HG02642 (cell line): Measurements from ENCODE around the gene EGFLAM.
A peak's percentile ranks its signal among the peaks of the same experiment; 100 is the strongest.

Experiments used
- ATAC-seq: cut with Tn5 transposase; IDR thresholded peaks from one replicate; pipeline ENCODE4 v1.9.1; 2021; ENCODE audit warnings: mild to moderate bottlenecking; ENCODE audit not compliant: unreplicated experiment, poor library complexity

EGFLAM gene

DNA sequence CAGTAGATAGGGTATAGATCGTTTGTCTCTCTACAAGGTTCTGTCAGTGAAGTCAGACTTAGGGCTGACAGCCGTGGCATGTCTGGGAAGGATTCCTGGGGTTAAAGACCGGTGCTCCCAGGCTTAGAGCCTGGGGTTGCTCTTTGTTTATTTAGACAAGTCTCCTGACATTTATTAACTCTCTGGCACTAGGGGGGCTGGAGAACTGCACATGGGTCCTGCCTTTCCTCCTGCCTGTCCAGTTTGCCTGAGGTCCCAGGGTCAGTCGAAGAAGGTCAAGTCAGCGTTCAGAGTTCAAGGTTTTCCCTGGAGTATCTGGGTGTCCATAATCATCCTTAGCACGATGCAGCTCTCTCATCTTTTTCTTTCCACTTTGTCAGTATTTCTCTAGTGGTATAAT, 5.6 kb downstream of the EGFLAM start:
- no peak for ATAC-seq

DNA sequence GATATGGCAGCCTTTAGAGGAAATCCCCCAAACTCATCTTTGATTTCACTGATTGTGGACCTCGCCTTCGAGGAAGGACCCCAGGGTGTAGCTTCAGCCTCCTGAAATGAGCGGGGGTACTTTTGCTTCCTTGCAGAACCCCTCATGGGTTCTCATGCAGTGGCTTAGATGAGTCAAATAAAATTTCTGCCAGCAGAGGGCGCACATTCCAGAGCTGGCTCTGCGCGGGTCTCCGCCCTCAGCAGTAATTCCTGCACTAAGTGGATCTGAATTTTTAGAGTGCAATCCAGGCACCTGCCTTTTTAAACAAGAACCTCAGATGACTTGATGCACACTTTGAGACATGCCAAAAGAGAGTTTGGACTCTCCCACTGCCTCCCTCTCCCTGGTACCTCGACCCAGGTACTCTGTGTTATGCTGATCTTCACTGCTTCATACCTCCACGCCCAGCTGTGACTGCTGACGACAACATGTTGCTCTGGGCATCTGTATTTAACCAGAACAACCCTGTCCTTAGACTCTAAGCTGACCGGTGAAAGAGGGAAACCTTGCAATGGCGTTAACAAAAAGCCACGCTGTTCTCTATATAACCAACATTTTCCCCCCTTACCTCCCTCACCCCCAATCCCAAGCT, 7.3 kb downstream of the EGFLAM start:
- ATAC-seq, result peak; percentile 94

DNA sequence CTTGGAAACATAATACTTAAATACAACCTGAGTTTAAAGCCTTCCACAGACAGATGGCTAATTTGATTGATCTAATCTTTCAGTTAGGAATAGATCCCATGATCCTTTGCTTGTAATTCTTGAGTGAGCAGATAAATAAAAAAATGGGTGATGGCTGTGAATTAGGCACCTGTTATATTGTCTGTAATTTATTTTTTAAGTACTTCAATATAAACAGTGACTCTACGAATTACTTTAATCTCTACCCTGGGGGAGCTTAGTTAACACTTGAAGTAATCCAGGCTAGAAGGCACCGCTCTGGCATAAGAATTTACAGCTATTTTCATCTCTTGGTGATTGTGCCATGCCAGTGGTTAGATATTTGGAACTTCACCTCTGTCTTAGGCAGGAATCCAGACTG, 9.0 kb downstream of the EGFLAM start:
- ATAC-seq, result no peak

DNA sequence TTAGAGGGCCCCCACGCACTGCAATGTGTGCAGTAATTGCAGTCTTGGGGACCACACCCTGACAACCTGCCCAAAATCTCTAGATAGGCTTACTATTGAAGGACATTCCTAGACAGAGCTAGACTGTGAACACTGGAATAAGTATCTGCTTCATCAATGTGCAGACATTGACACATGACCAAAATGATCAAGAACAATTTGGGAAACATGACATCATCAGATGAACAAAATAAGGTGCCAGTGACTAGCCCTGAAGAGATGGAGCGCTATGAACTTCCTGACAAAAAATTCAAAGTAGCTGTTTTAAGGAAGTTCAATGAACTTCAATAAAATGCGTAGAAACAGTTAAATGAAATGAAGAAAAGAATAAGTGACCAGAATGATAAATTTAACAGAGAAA, 15.3 kb downstream of the EGFLAM start:
- no peak for ATAC-seq

DNA sequence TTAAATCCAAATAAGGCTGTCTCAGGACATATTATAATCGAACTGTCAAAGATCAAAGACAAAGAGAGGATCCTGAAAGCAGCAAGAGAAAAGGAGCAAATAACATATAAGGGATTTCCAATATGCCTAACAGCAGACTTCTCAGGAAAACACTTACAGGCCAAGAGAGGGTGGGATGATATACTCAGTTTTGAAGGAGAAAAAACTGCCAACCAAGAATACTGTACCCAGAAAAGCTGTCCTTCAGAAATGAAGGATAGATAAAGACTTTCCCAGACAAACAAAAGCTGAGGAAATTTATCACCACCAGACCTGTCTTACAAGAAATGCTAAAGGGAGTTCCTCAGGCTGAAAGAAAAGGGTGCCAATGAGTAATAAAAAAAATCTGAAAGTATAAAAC, 16.0 kb downstream of the EGFLAM start:
- no peak for ATAC-seq

DNA sequence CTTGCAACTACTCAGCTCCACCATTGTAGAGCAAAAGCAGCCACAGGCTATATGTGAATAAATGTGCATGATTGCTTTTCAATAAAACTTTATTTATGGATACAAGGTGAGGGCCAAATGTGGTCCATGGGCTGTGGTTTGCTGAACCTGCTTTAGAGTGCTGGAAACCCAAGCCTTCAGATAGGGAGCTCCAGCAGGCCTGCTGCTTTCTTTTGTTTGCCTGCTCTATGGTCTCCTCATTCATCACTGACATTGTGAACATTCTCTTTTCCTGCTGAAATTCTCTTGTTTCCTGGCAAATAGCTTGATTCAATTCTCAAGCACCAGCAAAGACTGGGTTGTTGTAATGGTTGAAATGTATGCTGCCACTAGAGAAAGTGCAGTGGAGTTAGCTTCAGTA, 26.0 kb downstream of the EGFLAM start:
- no peak for ATAC-seq

DNA sequence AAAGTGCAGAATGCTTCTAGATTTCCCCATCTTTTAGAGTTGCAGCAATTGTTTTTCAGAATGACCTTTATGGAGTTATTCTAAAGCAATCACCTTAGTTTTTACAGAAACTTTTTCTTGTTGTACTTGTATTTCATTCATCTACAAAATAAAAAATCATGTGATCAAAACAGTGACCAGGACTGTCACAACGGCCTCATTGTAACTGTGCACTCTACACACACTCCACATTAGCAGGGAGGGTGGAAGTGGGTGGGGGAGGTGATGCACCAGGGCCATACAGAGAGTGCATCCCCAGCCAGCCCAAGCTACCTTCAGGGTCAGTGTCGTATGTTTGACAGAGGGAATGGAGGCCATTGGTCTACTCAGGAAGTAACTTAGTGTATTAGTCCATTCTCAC, 26.9 kb downstream of the EGFLAM start:
- no peak for ATAC-seq

DNA sequence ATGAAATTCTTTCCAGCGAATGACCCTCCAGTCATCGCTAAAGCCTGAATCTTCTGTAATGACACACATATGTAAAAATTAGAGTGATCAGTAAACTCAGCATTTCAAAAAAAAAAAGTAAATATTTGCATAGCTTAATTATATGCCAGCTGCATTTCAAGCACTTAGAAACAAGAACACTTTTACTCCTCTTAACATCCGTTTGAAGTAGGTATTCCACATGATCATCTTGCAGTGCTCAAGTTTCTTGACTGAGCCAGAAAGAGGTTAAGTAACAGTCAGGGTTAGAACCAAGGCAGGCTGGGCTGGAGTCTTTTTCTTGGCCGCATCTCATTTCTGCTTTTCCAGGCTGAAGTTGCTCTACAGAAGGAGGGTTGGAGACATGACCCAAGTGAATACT, 27.6 kb downstream of the EGFLAM start:
- ATAC-seq, result no peak

DNA sequence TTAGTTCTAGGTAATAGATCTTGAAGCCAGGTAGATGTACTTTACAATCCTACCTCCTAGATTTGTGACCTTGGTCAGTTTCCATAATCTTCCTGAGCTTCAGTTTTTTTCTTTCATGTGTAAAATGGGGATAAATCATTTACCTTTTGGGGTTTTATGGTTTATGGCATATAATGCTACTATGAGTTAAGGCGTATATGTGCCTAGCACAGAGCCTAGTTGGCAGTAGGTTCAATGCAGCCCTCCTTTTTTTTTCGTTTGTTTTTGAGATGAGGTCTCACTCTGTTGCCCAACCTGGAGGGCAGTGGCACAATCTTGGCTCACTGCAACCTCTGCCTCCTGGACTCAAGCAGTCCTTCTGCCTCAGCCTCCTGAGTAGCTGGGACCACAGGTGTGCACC, 28.8 kb downstream of the EGFLAM start:
- ATAC-seq, result no peak

DNA sequence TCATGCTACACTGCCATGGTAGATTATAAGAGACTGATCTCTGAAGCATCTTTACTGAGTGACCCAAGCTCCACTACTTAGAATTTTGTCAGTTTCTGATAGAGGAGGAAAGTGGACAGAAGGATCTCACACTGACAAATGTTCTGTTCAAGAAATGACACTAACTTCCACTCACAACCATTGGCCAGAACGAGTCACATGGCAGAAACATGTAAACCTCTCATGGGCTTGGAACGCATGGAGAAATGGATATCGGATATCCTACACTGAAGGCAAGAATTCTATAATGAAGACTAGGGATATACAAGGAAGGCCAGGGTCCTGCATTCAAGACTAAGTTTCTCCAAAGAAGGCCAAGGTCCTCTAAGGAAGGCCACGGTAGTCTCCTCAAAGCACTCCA, 31.1 kb downstream of the EGFLAM start:
- ATAC-seq, result no peak

DNA sequence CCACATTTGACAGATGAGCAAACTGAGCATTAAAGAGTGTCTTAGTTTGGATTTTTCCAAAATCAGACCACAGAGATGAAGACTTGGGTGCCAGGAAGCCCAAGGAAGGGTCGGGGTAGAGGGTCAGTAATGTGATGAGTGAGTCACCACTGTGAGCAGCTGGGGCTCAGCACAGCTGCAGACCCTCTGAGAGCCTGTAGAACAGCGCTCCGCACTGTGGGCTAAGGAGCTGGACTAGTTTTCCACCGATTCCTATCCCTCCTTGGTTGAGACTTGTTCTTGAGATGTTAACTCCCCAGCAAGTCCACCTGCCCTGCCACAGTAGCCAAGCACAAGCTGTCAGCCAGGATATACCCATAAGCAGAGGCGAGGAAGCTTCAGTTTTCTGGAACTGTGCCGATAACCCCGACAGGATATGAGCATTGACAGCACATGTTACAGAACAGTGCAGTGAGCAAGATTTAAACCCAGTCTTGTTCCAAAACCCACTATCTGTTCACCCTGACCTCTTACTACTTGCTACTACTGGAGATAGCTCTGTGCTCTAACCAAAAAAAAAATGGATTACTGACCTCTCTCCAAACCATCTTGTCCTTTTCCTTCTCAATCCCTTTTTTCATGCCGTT, 31.8 kb downstream of the EGFLAM start:
- ATAC-seq, result no peak

DNA sequence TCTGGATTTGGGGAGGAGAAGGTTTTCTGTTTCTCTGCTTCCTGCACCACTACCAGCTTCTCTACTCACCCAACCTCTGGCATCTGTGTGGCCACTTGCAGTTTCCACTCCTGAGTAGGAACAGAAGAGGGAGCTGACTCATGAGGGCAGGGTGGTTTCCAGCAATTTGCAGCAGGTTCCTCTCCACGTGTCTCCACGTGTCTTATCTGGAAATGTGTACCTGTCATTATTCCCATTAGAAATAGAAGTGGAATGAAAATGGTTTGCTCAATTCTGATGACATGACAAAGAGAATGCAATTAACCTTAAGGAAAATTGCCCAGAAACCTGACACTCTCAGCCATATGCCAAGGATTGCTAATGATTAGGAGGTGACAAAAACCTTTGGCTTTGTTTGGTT, 33.0 kb downstream of the EGFLAM start:
- ATAC-seq, result no peak

DNA sequence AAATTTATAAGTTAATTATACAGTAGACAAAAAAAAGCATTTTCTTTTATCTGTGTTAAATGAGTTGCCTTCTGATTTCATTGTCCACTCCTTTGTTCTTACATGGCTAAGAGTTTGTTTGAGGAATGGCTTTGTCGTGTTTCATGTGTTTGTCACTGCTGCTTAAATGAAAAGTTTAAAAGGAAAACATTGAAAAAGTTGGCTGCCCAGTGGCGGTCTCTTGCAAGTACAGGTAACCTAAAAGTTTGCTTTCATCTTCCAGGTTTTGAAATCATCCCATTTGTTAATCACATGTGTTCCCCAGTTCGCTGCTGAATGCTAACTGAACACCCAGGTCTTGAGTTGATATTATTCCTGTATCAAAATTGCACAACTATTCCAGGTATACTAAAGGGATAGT, 33.9 kb downstream of the EGFLAM start:
- ATAC-seq, result no peak

DNA sequence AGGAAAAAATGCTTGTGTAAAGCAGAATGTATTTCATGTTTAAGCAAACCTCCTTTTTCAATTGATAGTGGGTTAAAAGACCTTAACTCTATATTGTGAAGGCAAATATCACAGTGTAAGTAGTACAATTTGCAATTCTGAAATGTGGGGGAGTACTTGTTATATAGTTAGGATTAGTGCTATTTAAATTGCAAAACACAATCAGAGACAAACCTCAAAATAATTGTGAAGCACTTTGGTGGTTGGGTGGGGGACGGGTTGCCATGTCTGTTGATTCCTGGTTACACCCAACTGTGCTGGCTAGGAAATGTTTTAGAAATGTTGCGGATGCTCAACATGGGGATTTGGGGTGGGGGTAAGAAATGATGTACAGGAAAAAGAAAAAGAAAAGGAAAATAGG, 37.4 kb downstream of the EGFLAM start:
- ATAC-seq, result no peak

DNA sequence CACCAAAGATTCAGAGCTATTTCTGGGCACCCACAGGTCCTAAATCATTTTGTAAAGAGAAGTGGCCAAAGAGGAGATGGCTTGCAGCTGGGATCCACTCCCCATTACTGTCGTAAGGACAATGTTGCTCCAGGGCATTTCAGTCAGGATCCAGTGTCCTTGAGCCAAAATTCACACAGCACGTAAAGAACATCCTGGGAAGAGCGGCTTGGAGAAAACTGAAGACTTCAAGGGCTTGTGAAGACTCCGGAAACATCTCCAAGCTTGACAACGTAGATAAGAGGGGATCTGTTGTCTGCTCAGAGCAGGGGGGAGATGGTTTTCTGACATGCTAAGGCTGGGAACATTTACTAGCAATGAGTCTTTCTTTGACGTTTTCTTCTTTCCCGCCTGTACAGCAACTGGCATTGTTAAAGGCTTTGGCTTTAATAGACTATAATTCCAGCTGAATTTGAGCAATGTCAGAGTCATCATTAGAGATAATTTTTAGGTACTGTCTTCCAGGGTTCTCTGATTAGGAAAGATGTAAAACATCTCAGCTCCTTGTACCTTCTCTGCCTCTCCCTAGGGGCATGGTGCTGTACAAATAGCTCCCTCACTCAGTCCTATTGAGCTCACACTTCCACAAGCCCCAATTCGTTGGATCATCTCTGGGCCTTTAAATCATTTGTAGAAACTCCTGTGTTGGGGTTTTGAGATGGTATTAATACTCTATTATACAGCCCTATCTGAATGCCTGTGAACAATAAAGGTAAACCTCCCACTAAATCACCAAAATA, 39.7 kb downstream of the EGFLAM start:
- ATAC-seq, result no peak

DNA sequence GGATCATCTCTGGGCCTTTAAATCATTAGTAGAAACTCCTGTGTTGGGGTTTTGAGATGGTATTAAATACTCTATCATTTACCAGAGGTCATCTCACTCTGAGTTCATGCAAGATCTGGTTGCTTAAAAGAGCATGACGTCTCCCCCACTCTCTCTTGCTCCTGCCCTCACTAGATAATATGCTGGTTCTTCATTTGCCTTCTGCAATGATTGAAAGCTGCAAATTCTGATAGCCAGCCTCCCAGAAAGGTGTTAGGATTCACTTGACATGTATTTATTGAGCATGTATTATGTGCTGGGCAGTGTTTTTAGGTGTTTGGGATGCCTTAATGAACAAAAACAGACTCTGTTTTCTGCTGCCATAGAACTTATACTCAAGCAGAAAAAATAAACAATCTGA, 41.2 kb downstream of the EGFLAM start:
- ATAC-seq, result no peak

DNA sequence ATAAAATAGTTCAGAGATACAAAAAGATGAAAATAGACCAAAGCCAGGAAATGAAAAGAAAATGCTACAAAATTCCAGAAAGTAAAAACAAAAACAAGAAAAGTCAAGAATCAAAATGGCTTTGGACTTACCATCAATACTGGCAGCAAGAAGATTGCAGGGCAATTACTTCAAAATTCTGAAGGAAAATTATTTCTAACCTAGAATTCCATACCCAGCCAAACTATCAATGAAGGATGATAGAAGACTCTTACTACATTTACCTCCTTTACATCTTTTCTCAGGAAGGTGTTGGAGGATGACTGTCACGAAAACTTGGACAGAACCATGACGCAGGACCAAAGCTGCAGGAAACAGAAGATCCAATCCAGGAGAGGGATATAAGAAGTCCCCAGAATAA, 46.8 kb downstream of the EGFLAM start:
- ATAC-seq, result no peak

DNA sequence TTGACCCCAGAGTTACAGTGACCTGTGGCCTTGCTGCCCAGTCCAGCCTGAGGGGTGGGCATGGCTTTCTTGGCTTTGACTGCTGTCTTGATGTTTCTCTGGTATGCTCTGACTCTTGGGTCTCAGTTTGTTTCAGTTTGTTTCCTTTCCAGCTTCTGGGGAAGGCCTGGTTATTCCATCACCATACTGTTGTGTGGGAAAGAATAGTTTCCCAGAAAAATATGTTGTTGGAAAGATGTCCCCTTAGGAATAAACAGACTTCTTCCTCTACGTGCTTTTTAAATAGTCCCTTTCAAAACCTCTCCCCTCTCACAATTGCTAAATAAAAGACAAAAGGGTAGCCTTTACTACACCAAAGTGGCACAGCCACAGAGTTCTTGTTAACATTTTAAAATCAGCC, 49.5 kb downstream of the EGFLAM start:
- ATAC-seq, result no peak

DNA sequence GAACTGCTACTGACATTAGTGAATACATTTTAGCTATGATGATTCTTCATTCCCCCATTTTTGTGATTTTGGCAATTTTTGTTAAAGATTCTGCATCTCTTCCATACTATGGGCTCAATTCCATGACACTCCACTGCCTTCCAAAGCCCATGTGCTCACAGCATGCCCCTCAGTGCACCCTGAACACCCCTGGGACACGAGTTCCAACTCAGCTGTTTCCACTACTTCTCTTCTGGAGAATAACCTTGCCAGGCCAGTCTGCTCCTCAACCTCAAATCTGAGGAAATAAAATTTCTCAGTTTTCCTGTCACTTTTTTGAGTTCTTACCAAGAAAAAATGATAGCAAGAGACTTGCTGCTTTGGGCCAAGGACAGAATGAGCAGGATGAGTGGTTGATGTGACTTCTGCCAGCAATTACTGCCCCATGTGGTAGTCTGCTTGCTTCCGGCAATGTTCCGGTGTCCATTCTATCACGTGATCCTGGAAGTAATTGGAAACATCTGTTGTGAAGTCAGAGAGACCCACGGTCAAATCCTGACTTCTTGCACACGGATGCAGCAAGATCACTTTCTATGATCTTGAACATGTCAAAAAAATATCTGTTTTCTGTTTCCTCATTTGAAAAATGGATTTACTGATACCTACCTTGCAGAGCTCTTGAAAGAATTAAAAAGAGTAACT, 58.3 kb downstream of the EGFLAM start:
- no peak for ATAC-seq

DNA sequence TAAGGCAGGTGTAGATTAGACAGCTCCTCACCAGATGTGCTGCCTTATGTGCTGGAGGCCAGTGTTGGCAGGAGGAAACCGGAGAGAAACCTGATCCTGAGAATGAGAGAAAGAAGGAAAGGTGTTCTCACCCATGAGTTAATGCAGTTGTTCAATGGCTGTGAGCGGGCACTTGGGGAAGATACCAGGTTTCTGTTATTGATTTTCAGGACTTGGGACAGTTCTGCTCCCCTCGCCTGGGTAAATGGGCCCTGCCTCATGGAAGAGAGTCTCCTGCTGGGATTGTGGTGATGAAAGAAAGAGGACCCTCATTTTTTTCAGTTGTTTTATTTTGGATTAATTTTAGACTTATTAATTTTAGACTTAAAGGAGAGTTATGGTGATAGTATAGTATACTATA, 59.5 kb downstream of the EGFLAM start:
- ATAC-seq, result no peak

DNA sequence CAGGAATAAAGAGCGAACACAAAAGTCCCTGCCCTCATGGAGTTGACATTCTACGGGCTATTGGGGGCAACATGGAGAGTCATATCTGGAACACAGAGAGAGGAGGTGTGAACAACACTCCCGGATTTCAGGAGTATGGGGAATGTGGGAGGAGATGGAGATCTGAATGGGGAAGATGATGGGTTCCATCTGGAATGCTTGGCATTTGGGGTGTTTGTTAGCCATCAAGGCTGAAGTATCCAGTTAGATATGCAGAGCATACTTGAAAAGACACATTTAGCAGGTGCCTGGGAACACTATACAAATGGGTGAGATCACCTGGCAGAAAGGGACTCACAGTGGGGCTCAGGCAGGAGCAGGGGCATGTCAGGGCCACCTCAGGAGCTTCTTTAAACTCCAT, 61.1 kb downstream of the EGFLAM start:
- no peak for ATAC-seq
